Measurements from ENCODE around the gene SNRPA. TPM values are rescaled to one million over a fixed set of nuclear protein-coding genes. Genes with fewer than 3 reads are reported as not detected.

The SNRPA gene
- 20.1 and 30.1 TPM in 2 replicates for total RNA-seq

DNA sequence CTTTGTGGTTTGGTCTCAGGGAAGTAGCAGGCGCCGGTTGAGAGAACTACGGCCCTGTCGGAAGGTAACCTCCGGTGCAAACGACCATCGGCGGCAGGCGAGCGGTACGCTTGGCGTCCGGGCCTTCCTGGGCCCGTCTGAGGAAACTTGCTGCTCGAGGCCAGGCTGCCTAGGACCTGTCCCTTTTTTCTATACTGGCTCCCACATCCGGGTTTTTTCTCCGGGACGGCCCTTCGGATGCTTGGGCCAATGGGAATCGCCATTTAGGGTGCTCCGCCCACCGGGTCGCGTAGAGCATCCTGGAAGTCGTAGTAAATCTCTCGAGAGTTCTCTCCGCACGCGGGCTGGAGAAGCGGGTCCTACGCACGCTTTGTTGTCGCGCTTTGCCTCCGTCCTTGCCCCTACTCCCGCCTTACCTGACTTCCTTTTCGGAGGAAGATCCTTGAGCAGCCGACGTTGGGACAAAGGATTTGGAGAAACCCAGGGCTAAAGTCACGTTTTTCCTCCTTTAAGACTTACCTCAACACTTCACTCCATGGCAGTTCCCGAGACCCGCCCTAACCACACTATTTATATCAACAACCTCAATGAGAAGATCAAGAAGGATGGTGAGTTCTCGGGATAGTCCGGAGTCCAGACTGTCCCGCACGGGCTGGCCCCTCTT is at the start of gene SNRPA:
SNRPA (plus strand) TSS at position 330 of the 664 bp plus-strand sequence; CDS start at position 536, 206 bp downstream.

DNA sequence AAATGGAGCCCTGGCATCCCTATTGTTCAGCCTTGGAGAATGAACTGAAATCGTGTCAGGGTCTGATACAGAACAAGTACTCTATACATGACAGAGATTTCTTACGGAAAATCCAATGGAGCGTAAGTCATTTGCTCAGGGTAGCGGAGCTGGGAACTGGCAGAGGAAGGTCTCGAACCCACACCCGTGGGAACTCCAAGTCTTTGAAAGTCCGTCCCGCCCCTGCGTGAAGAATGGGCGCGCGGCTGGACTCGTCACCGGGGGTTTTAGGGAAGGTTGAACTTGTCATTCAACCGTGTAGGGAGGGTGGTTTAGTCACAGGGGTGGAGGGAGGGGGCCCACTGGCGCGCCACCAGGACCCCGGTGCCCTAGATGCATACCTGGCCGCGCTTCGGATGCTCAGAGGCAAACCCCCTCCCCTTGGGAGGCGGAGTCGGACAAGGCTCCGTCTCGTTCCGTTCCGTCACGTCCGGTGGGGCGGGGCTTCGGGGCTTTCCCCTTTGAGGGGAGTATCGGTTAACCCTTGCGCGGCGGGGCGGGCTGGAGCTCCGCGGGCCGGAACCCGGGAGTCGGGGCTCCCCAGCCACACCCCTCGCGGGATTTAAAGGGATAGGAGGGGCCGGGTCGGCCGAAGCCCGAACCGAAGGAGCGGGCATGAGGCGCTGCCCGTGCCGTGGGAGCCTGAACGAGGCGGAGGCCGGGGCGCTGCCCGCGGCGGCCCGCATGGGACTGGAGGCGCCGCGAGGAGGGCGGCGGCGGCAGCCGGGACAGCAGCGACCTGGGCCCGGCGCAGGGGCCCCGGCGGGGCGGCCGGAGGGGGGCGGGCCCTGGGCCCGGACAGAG is 34.3 kb upstream of the SNRPA start, which contains the start of the genes COQ8B and ITPKC:
COQ8B (minus strand) TSS at position 405 of the 843 bp plus-strand sequence. CDS start 2,254 bp downstream, outside the sequence.
ITPKC (plus strand) TSS at position 631 of the 843 bp plus-strand sequence; CDS start at position 655, 24 bp downstream.

DNA sequence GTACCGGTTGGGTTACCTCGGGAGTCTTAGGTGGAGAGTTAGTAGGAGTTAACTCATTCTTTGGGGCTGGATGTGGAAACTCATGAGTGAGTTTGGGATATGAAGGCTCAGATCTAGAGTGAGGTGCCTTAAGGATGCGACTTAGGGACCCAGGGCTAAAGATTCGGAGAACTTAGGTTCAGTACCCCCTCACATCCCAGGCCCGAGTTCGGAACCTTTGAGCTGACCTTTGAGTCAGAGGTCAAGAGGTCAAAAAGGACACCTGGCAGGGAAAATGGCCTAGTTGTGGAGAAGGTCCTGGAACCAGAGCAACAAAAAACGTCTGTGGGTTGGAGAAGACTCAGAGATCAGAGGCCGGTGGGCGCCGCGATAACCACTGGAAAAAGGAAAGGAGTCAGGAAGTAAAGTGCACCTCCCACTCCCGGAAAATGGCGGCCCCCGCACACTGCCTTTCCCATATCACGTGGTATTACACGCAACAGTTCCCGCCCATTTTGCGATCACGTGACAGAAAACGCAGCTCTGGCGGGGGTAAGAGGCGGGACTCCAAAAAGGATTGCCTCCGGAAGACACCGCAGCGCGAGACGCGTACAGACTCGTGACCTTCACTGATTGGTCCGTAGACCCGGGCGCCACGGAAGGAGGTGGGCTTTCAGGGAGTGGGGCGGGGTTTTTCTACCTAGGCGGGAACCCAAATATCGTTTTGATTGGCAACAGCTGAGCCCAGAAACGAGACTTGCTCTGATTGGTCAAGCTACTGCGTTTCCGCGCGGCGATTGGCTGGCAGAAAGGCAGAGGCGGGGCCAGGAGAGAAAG is 737 bp upstream of the SNRPA start, which contains the start of gene ACTMAP:
ACTMAP (minus strand) TSS at position 420 of the 816 bp plus-strand sequence. CDS start 674 bp downstream, outside the sequence.

DNA sequence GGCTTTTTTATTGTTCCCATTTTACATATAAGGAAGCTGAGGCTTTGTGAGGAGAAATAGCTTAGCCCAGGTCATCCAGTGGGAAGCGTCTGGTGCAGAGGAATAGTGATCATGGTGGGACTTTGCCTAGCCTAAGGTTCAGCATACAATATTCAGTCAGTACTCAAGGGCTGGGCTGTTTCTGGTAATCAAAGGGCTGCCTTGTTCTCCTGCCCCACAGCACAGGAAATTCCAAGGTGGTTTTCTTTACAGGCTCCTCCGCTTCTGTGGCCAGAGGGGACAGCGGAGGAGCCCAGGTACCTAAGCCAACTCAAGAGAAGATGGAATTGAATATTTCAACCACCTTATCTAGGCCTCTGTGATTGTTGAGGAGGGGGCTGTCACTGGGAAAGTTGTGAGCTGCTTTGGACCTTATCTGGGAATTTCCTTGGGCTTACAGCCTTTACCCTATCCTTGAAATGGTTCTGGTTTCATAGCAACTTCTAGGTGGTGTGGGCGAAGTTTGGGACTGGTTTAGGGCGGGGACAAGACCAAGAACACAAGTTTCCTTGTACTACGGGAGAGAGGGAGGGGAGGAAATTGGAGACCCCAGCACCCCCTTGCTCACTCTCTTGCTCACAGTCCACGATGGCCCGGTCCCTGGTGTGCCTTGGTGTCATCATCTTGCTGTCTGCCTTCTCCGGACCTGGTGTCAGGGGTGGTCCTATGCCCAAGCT is 24.1 kb downstream of the SNRPA start, which contains the start of gene MIA:
MIA (plus strand) TSS at position 606 of the 716 bp plus-strand sequence; CDS start at position 628, 22 bp downstream.

DNA sequence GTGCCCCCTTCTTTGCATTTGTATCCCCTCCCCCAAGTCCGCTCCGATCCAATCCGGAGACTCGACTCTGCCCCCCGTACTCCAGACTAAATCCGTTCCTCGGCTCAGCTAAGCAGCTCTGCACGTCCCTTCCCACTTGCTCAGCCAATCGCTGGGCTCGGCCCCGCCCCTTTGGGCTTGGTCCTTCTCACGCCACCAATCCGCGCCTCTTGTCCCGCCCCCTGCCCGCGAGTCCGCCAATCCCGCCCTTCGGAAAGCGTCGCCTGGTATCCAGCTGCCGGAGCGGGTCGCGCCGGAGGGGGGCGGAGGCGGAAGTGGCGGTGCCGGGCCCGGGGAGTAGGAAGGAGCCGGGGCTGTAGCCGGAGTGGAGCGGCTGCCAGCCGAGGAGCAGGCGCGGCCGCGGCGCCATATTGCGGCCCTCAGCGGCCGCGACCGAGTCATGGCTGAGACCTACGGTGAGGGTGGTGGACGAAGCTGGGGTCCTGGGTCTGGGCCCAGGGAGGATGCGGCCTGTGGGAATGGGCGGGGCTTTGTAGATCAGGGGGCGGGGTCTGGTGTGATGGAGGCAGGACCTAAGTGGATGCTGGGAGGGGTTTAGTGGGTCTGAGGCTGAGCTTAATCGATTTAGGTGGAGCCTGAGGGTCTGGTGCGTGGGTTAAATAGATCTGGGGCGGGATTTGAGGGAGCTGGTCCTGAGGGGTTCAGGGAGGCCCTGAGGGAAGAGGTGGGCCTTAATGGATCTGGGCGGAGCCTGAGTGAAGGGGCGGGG is 27.1 kb downstream of the SNRPA start, which contains the start of gene RAB4B:
RAB4B (plus strand) TSS at position 311 of the 769 bp plus-strand sequence; CDS start at position 440, 129 bp downstream.

DNA sequence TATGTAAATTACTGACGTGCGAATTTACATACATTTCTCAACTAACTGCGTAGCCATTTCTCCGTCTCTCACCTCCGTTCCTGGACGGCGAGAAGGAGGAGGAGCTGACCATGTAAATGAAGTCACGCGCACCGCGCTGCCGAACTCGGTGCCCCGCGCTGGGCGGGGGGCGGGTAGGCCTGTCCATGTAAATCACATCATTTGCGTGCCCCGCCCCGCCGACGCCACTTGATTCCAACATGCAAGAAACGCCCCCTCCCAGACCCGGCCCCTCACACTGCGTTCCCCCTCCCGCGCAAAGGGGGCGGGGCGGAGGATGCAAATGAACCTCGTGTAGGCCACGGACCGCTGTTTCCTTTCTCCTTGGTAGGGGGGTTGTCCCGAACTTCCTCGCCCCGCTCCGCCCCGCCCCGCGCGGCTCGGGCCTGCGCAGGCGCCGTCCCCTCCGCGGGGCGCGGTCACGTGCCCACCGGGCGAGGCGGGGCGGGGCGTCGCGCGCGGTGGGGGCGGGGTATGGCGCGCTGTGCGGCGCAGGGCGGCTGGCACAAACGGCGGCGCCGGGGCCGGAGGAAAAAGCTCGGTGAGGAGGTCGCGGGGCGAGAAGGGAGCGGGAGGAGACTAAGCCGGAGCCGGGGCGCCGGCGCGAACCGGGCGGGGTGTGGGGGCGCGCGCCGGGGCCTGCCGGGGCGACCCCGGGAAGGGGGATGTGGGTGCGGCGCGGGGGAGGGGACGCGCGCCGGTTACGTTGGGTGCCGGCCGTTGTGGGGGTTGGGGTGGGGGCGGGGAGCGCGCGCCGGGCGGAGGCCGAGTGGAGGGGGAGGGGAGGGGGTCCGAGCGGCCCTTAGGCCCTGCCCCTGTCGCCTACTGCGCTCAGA is 47.9 kb downstream of the SNRPA start, which contains the start of gene EGLN2:
EGLN2 (plus strand) TSS at position 509 of the 875 bp plus-strand sequence. CDS start 1,382 bp downstream, outside the sequence.

Other genes starting within 250 kb of the SNRPA start
- 55.9 and 57.1 TPM in 2 replicates for gene SHKBP1, start 174.3 kb upstream of the SNRPA start, total RNA-seq
- 20.2 and 75.8 TPM in 2 replicates for gene LTBP4, start 149.8 kb upstream of the SNRPA start, total RNA-seq
- gene NUMBL, start 60.6 kb upstream of the SNRPA start, total RNA-seq, result 6.8 and 24.3 TPM in 2 replicates
- gene COQ8B, start 34.3 kb upstream of the SNRPA start, total RNA-seq, result 18.1 and 31.0 TPM in 2 replicates
- gene ITPKC, start 34.1 kb upstream of the SNRPA start, total RNA-seq, result 33.2 and 75.7 TPM in 2 replicates
- gene ACTMAP, start 726 bp upstream of the SNRPA start, total RNA-seq, result 0.68 and 1.4 TPM in 2 replicates
- gene MIA, start 24.3 kb downstream of the SNRPA start, total RNA-seq, result 0.34 and 0.71 TPM in 2 replicates
- 4.2 and 7.9 TPM in 2 replicates for gene RAB4B, start 27.0 kb downstream of the SNRPA start, total RNA-seq
- gene EGLN2, start 48.0 kb downstream of the SNRPA start, total RNA-seq, result 65.6 and 74.6 TPM in 2 replicates
- not detected in 2 replicates for gene CYP2A6, start 99.2 kb downstream of the SNRPA start, total RNA-seq
- not detected in 2 replicates for gene CYP2A7, start 131.0 kb downstream of the SNRPA start, total RNA-seq
- gene CYP2B6, start 240.1 kb downstream of the SNRPA start, total RNA-seq, result not detected in 2 replicates